ENCODE measurements around the gene XXYLT1. TPM values are rescaled to one million over a fixed set of nuclear protein-coding genes. Genes with fewer than 3 reads are reported as not detected.

Gene XXYLT1
- total and polyA plus RNA-seq, 2 of the 8 experiments (the other 6 are each of a cell fraction or from before 2014, with no cell fraction given) = 18.9 to 23.8 TPM

- FAIRE-seq = no peak
Measured at GRCh38 chr3:195265363-195265976, 5.5 kb downstream of the XXYLT1 start.

More at GRCh38 chr3:195265363-195265976, 5.5 kb downstream of the XXYLT1 start:
- no peak overlapping the region for H2BK15ac ChIP-seq (ENCODE audit: low read length)
- no peaks in the 10 kb centered on the region for H3K9me3 ChIP-seq (ENCODE audit: insufficient read depth in 2 of 2, low read depth in 1 of 2, low read length in 1 of 2)
- H2BK20ac ChIP-seq (ENCODE audit: low read length) = no peak overlapping the region
- H4K5ac ChIP-seq (ENCODE audit: insufficient read length, low read depth, low read length) = no peak overlapping the region
- TF ChIP-seq TEAD4 (IDR thresholded peaks at IDR 0.05; ENCODE audit: low read depth, low read length) (no peak), RBBP5 (IDR thresholded peaks at IDR 0.05; ENCODE audit: borderline replicate concordance, low read depth, low read length) (no peak), POU5F1 (IDR thresholded peaks at IDR 0.05; ENCODE audit: low read depth, low read length) (no peak), RAD21 (IDR thresholded peaks at IDR 0.05 in 1 of 2, conservative IDR thresholded peaks at IDR 0.05 in 1 of 2; ENCODE audit: low read depth in 2 of 2, low read length in 2 of 2) (no peak; a peak in 1 of 4 replicates)
- TF ChIP-seq, protein P1, sequence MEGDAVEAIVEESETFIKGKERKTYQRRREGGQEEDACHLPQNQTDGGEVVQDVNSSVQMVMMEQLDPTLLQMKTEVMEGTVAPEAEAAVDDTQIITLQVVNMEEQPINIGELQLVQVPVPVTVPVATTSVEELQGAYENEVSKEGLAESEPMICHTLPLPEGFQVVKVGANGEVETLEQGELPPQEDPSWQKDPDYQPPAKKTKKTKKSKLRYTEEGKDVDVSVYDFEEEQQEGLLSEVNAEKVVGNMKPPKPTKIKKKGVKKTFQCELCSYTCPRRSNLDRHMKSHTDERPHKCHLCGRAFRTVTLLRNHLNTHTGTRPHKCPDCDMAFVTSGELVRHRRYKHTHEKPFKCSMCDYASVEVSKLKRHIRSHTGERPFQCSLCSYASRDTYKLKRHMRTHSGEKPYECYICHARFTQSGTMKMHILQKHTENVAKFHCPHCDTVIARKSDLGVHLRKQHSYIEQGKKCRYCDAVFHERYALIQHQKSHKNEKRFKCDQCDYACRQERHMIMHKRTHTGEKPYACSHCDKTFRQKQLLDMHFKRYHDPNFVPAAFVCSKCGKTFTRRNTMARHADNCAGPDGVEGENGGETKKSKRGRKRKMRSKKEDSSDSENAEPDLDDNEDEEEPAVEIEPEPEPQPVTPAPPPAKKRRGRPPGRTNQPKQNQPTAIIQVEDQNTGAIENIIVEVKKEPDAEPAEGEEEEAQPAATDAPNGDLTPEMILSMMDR (IDR thresholded peaks at IDR 0.05; ENCODE audit: control extremely low read depth in 1 of 3, insufficient read depth in 1 of 3, low read depth in 1 of 3, low read length in 3 of 3) = peak in 2 of 3 experiments; percentile 21 to 42; a peak in 2 of 4 replicates
- no peak overlapping the region for H3K9ac ChIP-seq (replicated peaks in 1 of 4; ENCODE audit: extremely low read depth in 1 of 4, low read depth in 3 of 4, low read length in 3 of 4)
- no peak overlapping the region for H2AK5ac ChIP-seq (ENCODE audit: low read depth, low read length)
- ChIA-PET POLR2A (ENCODE audit: partially characterized antibody) (no interaction called here), CTCF (ENCODE audit: partially characterized antibody) (interaction anchor here (0.6 to 1.8 kb wide), 8 partner anchors 12 to 733 kb away, joined by 3 to 7 read pairs (median 4); no protein-coding TSS in a partner anchor)
- no peaks in the 10 kb centered on the region for H3K27me3 ChIP-seq (replicated peaks in 1 of 4; ENCODE audit: control insufficient read depth in 3 of 4, extremely low read depth in 1 of 4, insufficient read depth in 3 of 4, low read length in 3 of 4)
- no peak overlapping the region for H3K4me3 ChIP-seq (ENCODE audit: extremely low read depth in 1 of 4, insufficient read depth in 2 of 4, low read depth in 3 of 4, low read length in 4 of 4)
- peak in 1 of 2 experiments; percentile 47 for DNase-seq (ENCODE audit: low read depth in 1 of 2, low spot score in 2 of 2)
- H3K36me3 ChIP-seq (ENCODE audit: control insufficient read depth in 2 of 4, insufficient read depth in 4 of 4, low read length in 3 of 4) = peaks cover 2 to 14% (median 5%) of the 10 kb centered on the region in 4 experiments; a peak in 5 of 8 replicates
- H3K56ac ChIP-seq (replicated peaks; ENCODE audit: insufficient read length, low read depth, low read length) = no peak overlapping the region
- H3K79me2 ChIP-seq (ENCODE audit: control insufficient read depth in 1 of 2, insufficient read depth in 2 of 2, low read length in 2 of 2) = peaks cover 16 to 89% of the 10 kb centered on the region in 2 experiments
- 92% methylated on average over 11 of the region's 13 CpGs; no CpG with 5 or more reads in 1 of the 2 experiments for WGBS, 2 experiments (ENCODE audit: extremely low coverage in 1 of 2, insufficient coverage in 1 of 2, insufficient read length in 1 of 2, insufficient replicate concordance in 2 of 2, low coverage in 1 of 2, low lambda C conversion rate in 2 of 2, missing lambda C conversion rate in 1 of 2)
- peaks cover 10% of the 10 kb centered on the region for H3K23me2 ChIP-seq (ENCODE audit: low read depth, low read length)
- no peak overlapping the region for H3K4me2 ChIP-seq (ENCODE audit: insufficient read depth in 1 of 2, low read depth in 2 of 2, low read length in 2 of 2)
- H3K18ac ChIP-seq (ENCODE audit: extremely low read depth, low read length) = no peak overlapping the region
- H3K27ac ChIP-seq (ENCODE audit: low read depth, low read length) = no peak overlapping the region
- no peak overlapping the region for H2BK120ac ChIP-seq (replicated peaks; ENCODE audit: low read depth, low read length)
- no peak overlapping the region for H2AFZ ChIP-seq (ENCODE audit: low read length)
- H3K4me1 ChIP-seq (replicated peaks in 1 of 4; ENCODE audit: control insufficient read depth in 3 of 4, insufficient read depth in 4 of 4, low read length in 3 of 4) = peaks cover 5 to 7% (median 6%) of the 10 kb centered on the region in 4 experiments; a peak in 6 of 7 replicates
- H3K4ac ChIP-seq (replicated peaks; ENCODE audit: insufficient read length, low read depth, low read length) = no peak overlapping the region
- H3K14ac ChIP-seq (ENCODE audit: insufficient read length) = no peak overlapping the region
- no peak overlapping the region for H4K8ac ChIP-seq (ENCODE audit: extremely low read depth, insufficient read depth, low read length)
- peaks cover 34% of the 10 kb centered on the region for H3K79me1 ChIP-seq (ENCODE audit: low read depth, low read length)
- H3K23ac ChIP-seq (ENCODE audit: insufficient read length) = no peak overlapping the region
- H4K20me1 ChIP-seq (replicated peaks in 1 of 2; ENCODE audit: control insufficient read depth in 1 of 2, insufficient read depth in 2 of 2, low read length in 2 of 2) = peaks cover 33 to 45% of the 10 kb centered on the region in 2 experiments
- no peak overlapping the region for H2BK12ac ChIP-seq (ENCODE audit: low read depth, low read length)
- H4K91ac ChIP-seq (replicated peaks; ENCODE audit: insufficient read length, low read length) = no peak overlapping the region
- H2BK5ac ChIP-seq (ENCODE audit: low read depth, low read length) = no peak overlapping the region
